GM12878 (cell line): ENCODE measurements around the gene NFYA. TPM values are rescaled to one million over a fixed set of nuclear protein-coding genes. Genes with fewer than 3 reads are reported as not detected.

Source experiments
- ATAC-seq: fragments of 200-7000 bp; cut with Tn5 transposase; 3 replicates; pipeline ENCODE4 v1.9.1; 2020; ENCODE audit warnings: mild to moderate bottlenecking, moderate library complexity
- BruUV-seq: library from RNA; stranded (reverse); fragments of 400-500 nt; replicated peaks from 2 replicates; lab custom pipeline; 2021; lab: Mats Ljungman, UMichigan
- CTCF ChIA-PET: fragments of 300-600 bp; sonication (Branson Sonifier 250); formaldehyde crosslinking; extraction: SDS; loops from one replicate; lab custom pipeline; 2021; ENCODE audit warnings: inconsistent platforms; lab: Yijun Ruan, JAX
- POLR2A ChIA-PET: fragments of 350-600 bp; formaldehyde crosslinking; extraction: SDS; loops from one replicate; lab custom pipeline; 2021; ENCODE audit warnings: inconsistent platforms; lab: Charles Lee
- RAD21 ChIA-PET: fragments of 300-600 bp; sonication (Branson Sonifier 250); formaldehyde crosslinking; loops from one replicate; lab custom pipeline; 2023; ENCODE audit warnings: antibody characterized with exemption; ENCODE audit not compliant: unreplicated experiment; lab: Charles Lee
- SMC1A ChIA-PET: fragments of 300-600 bp; sonication (Branson Sonifier 250); formaldehyde crosslinking; loops from one replicate; lab custom pipeline; 2023; ENCODE audit not compliant: unreplicated experiment, uncharacterized antibody; lab: Charles Lee
- DNase-seq: peaks from one replicate; pipeline ENCODE4 v3.0.0-alpha.2; 2011; ENCODE audit warnings: low read depth, low spot score
- FAIRE-seq: peaks from 3 replicates; lab custom pipeline; 2011; peaks lifted over from hg19 to GRCh38; lab: Jason Lieb, UNC
- H2AFZ ChIP-seq: 2 replicates; pipeline ENCODE4 v1.6.0; 2011; ENCODE audit warnings: low read depth, low read length, control low read depth; ENCODE audit not compliant: control insufficient read depth
- H3K27ac ChIP-seq: 2 replicates; pipeline ENCODE4 v1.5.1; 2011; ENCODE audit warnings: control low read depth; ENCODE audit not compliant: control insufficient read depth, insufficient read depth
- H3K27me3 ChIP-seq, 2 experiments: replicated peaks in 1 of 2; 2 replicates each; pipeline versions ENCODE4 v1.6.0 to v1.6.1; 2011; ENCODE audit warnings: low read length in 1 of 2; ENCODE audit not compliant: control insufficient read depth in 2 of 2, insufficient read depth in 2 of 2
- H3K36me3 ChIP-seq, 2 experiments: 2 replicates each; pipeline ENCODE4 v1.5.1; 2011; ENCODE audit warnings: low read length in 1 of 2; ENCODE audit not compliant: control insufficient read depth in 2 of 2, insufficient read depth in 2 of 2
- H3K4me1 ChIP-seq: 2 replicates; pipeline ENCODE4 v1.6.1; 2011; ENCODE audit warnings: mild to moderate bottlenecking, low read length, moderate library complexity, mixed read lengths; ENCODE audit not compliant: control insufficient read depth, insufficient read depth
- H3K4me2 ChIP-seq: 2 replicates; pipeline ENCODE4 v1.6.0; 2011; ENCODE audit warnings: control low read depth; ENCODE audit not compliant: control insufficient read depth, insufficient read depth
- H3K4me3 ChIP-seq: fragments of 200-600 bp; sonication (generic); 2 replicates; pipeline ENCODE4 v1.5.1; 2016
- H3K79me2 ChIP-seq: 2 replicates; pipeline ENCODE4 v1.6.0; 2011; ENCODE audit warnings: low read length; ENCODE audit not compliant: control insufficient read depth, insufficient read depth
- H3K9ac ChIP-seq: 2 replicates; pipeline ENCODE4 v1.8.0; 2011; ENCODE audit warnings: low read length, control low read depth, mixed read lengths; ENCODE audit not compliant: control insufficient read depth, insufficient read depth
- H3K9me3 ChIP-seq: replicated peaks from 3 replicates; pipeline ENCODE4 v1.5.1; 2011; ENCODE audit warnings: mild to moderate bottlenecking, low read length; ENCODE audit not compliant: control insufficient read depth, insufficient read depth
- H4K20me1 ChIP-seq: 2 replicates; pipeline ENCODE4 v1.6.0; 2011; ENCODE audit not compliant: control insufficient read depth, insufficient read depth
- BCL3 ChIP-seq: IDR thresholded peaks from 2 replicates; pipeline ENCODE4 v1.6.1; 2011; ENCODE audit warnings: borderline replicate concordance, low read depth, mild to moderate bottlenecking, moderate library complexity, low read length; ENCODE audit not compliant: insufficient read depth, poor library complexity, severe bottlenecking
- BHLHE40 ChIP-seq, 2 experiments: fragments of 450-650 bp in 1 of 2; IDR thresholded peaks; 2 replicates each; pipeline ENCODE4 v1.6.1; 2011 to 2017; ENCODE audit warnings: low read depth in 2 of 2, borderline replicate concordance in 1 of 2, improper control_type of control experiment in 1 of 2, low read length in 1 of 2, mild to moderate bottlenecking in 1 of 2
- CHD4 ChIP-seq: fragments of 200-600 bp; sonication (generic); IDR thresholded peaks from 2 replicates; pipeline ENCODE4 v1.6.1; 2016; ENCODE audit warnings: mild to moderate bottlenecking
- CTCF ChIP-seq, 3 experiments: IDR thresholded peaks in 2 of 3; conservative IDR thresholded peaks in 1 of 3; 2 replicates each; pipeline ENCODE4 v1.5.1; 2011; ENCODE audit warnings: low read depth in 3 of 3, low read length in 3 of 3, mild to moderate bottlenecking in 3 of 3, control low read depth in 2 of 3, moderate library complexity in 2 of 3, inconsistent platforms in 1 of 3, mixed read lengths in 1 of 3; ENCODE audit not compliant: control insufficient read depth in 2 of 3, insufficient read depth in 1 of 3; ENCODE audit errors: extremely low read depth in 1 of 3
- FOS ChIP-seq: IDR thresholded peaks from 3 replicates; pipeline ENCODE4 v1.6.1; 2011; ENCODE audit warnings: borderline replicate concordance; ENCODE audit not compliant: insufficient read length; ENCODE audit errors: extremely low read depth
- FOXM1 ChIP-seq: IDR thresholded peaks from 2 replicates; pipeline ENCODE4 v1.6.1; 2012; ENCODE audit warnings: low read depth, mild to moderate bottlenecking, inconsistent platforms, low read length, moderate library complexity
- KDM1A ChIP-seq: fragments of 200-600 bp; sonication (generic); IDR thresholded peaks from 2 replicates; pipeline ENCODE4 v1.6.1; 2016; ENCODE audit warnings: borderline replicate concordance
- LARP7 ChIP-seq: fragments of 450-650 bp; IDR thresholded peaks from 2 replicates; pipeline ENCODE4 v1.6.1; 2017; ENCODE audit warnings: mild to moderate bottlenecking
- MTA3 ChIP-seq: IDR thresholded peaks from 2 replicates; pipeline ENCODE4 v1.6.1; 2012; ENCODE audit warnings: low read length, inconsistent platforms, borderline replicate concordance
- NR2F1 ChIP-seq: fragments of 450-650 bp; conservative IDR thresholded peaks from 2 replicates; pipeline ENCODE4 v1.6.1; 2017; ENCODE audit warnings: mild to moderate bottlenecking
- SIN3A ChIP-seq: IDR thresholded peaks from 2 replicates; pipeline ENCODE4 v1.6.1; 2012; ENCODE audit warnings: low read depth, low read length, improper control_type of control experiment
- SMARCA5 ChIP-seq: fragments of 450-650 bp; IDR thresholded peaks from 2 replicates; pipeline ENCODE4 v1.6.1; 2017; ENCODE audit warnings: mild to moderate bottlenecking
- TCF12 ChIP-seq: IDR thresholded peaks from 2 replicates; pipeline ENCODE4 v1.6.1; 2011; ENCODE audit warnings: low read depth, mild to moderate bottlenecking, low read length
- WRNIP1 ChIP-seq: IDR thresholded peaks from 2 replicates; pipeline ENCODE4 v1.6.1; 2011; ENCODE audit warnings: low read depth, low read length, improper control_type of control experiment, borderline replicate concordance
- ZNF687 ChIP-seq: fragments of 450-650 bp; IDR thresholded peaks from 2 replicates; pipeline ENCODE4 v1.6.1; 2017; ENCODE audit warnings: mild to moderate bottlenecking, moderate library complexity
- WGBS: methylation state at CpG from one replicate; pipeline ENCODE4 v1.1.6; 2016; ENCODE audit warnings: low lambda C conversion rate; ENCODE audit not compliant: insufficient replicate concordance, insufficient coverage; ENCODE audit errors: missing lambda C conversion rate; 5-methylcytosine and 5-hydroxymethylcytosine counted together
- in situ Hi-C: fragments of 300-500 bp; cut with MboI; formaldehyde crosslinking; loops from 9 replicates; pipeline ENCODE4 v1.14.3; 2018; ENCODE audit warnings: mixed read lengths
- intact Hi-C: fragments of 100-400 bp; cut with micrococcal nuclease; formaldehyde crosslinking; loops from one replicate; pipeline ENCODE4 v1.14.2; 2022; ENCODE audit not compliant: unreplicated experiment
- polyA plus RNA-seq, 11 experiments: library from polyadenylated mRNA; depleted of rRNA in 4 of 11; unstranded in 6 of 11; stranded (reverse) in 5 of 11; fragments of >200 nt; fragmentation: Nextera tagmentation in 4 of 11; fragmentation: Illumina TruSeq in 1 of 11; extraction: Ambion mirVana in 4 of 11; extraction: Trizol in 1 of 11; gene quantifications; 1 replicate in 1 of 11; 2 replicates in 10 of 11; pipeline versions ENCODE4 v1.2.1 to v1.2.3, GENCODE V29; 2011 to 2016; ENCODE audit warnings: inconsistent platforms in 2 of 11, missing spikeins in 2 of 11, low read depth in 1 of 11
- total RNA-seq, 4 experiments: library from RNA; depleted of rRNA in 3 of 4; stranded (reverse); fragments of >200 nt in 3 of 4; fragmentation: Illumina TruSeq in 1 of 4; extraction: Trizol in 1 of 4; gene quantifications; 2 replicates each; pipeline versions ENCODE4 v1.2.1 to v1.2.3, GENCODE V29; 2013 to 2021

The NFYA gene
- total and polyA plus RNA-seq, 10 of the 15 experiments (the other 5 are each of a cell fraction or from before 2014, with no cell fraction given): 6.4 to 36.5 (median 19.1) TPM

- peak; percentile 97 for ATAC-seq
- H3K27ac ChIP-seq: peak overlapping the region; percentile 29; the same call in 1 of the 2 replicates
- H2AFZ ChIP-seq: peak overlapping the region; percentile 91
- ChIA-PET CTCF (interaction anchor here (0.7 to 5.2 kb wide), 22 partner anchors 9 to 1679 kb away, joined by 3 to 57 read pairs (median 6); partner anchors contain the start of gene UNC5CL), RAD21 (interaction anchor here (0.7 to 1.3 kb wide), 7 partner anchors 10 to 1162 kb away, joined by 3 to 6 read pairs (median 4); partner anchors contain the start of gene TREML2), SMC1A (interaction anchor here (0.9 to 3.8 kb wide), 7 partner anchors 9 to 47 kb away, joined by 3 to 13 read pairs (median 6); partner anchors contain the start of gene UNC5CL), POLR2A (interaction anchor here (1.1 kb wide), 1 partner anchor 43 kb away, joined by 5 read pairs; no protein-coding TSS in a partner anchor)
- H4K20me1 ChIP-seq: no peaks in the 10 kb centered on the region; the same call in 1 of the 2 replicates
- H3K9me3 ChIP-seq: no peaks in the 10 kb centered on the region
- intact Hi-C loops (loop anchor here (1.0 kb wide), 1 partner anchor 22 kb away; no protein-coding TSS in a partner anchor), in situ Hi-C loops (no loop called here)
- H3K27me3 ChIP-seq: no peaks in the 10 kb centered on the region
- peaks cover 8% of the 10 kb centered on the region for H3K4me1 ChIP-seq
- peak overlapping the region; percentile 94 for H3K4me2 ChIP-seq
- FAIRE-seq: no peak
- under 1% methylated on average over 45 of the region's 45 CpGs for WGBS
- peak overlapping the region; percentile 38; the same call in 1 of the 2 replicates for H3K4me3 ChIP-seq
- H3K79me2 ChIP-seq: no peaks in the 10 kb centered on the region
- peak overlapping the region; percentile 64 for H3K9ac ChIP-seq
- no peaks in the 10 kb centered on the region for H3K36me3 ChIP-seq
- DNase-seq: peak; percentile 30
- BruUV-seq: no TSS peak
- TF ChIP-seq CHD4 (no peak), MTA3 (no peak), BHLHE40 (IDR thresholded peaks at IDR 0.05; ENCODE audit: borderline replicate concordance in 1 of 2, low read depth in 2 of 2, low read length in 1 of 2) (peak; percentile 51 to 65; a peak in 3 of 4 replicates), TCF12 (0 out of 2 replicates have a peak, but pooled peaks have one; percentile 53), NR2F1 (0 out of 2 replicates have a peak, but pooled peaks have one; percentile 29), BCL3 (no peak), FOXM1 (no peak), LARP7 (peak; percentile 60; the same call in 1 of the 2 replicates), SIN3A (peak; percentile 33; the same call in 1 of the 2 replicates), WRNIP1 (no peak), FOS (no peak), CTCF (IDR thresholded peaks at IDR 0.05 in 2 of 3, conservative IDR thresholded peaks at IDR 0.05 in 1 of 3; ENCODE audit: control insufficient read depth in 2 of 3, extremely low read depth in 1 of 3, insufficient read depth in 1 of 3, low read depth in 3 of 3, low read length in 3 of 3) (peak; percentile 96 to 99 (median 98); a peak in 5 of 6 replicates), SMARCA5 (peak; percentile 95), ZNF687 (peak; percentile 65), KDM1A (no peak)
Measured at GRCh38 chr6:41027799-41028560, 44.8 kb upstream of the NFYA start.
